Measurements from ENCODE around the gene S100A13.
"Not testable (repeated sequence)": the region's sequence is repeated elsewhere in the genome, so short reads cannot be mapped to it uniquely, and the experiment has no call there.

S100A13 gene

GRCh38 chr1:153598309-153599172 is 28.8 kb downstream of the S100A13 start:
- no peak overlapping the region for H3K27ac ChIP-seq
- TF ChIP-seq CTCF (conservative IDR thresholded peaks at IDR 0.05) (no peak), ZFX (IDR thresholded peaks at IDR 0.05) (no peak)

- no peak overlapping the region for H3K27ac ChIP-seq
- TF ChIP-seq CTCF (conservative IDR thresholded peaks at IDR 0.05) (no peak), ZFX (IDR thresholded peaks at IDR 0.05) (no peak)
Measured at GRCh38 chr1:153597206-153597605, 30.1 kb downstream of the S100A13 start.

- H3K27ac ChIP-seq = no peak overlapping the region
- TF ChIP-seq CTCF (conservative IDR thresholded peaks at IDR 0.05) (no peak), ZFX (IDR thresholded peaks at IDR 0.05) (no peak)
Measured at GRCh38 chr1:153592748-153593147, 34.6 kb downstream of the S100A13 start.

GRCh38 chr1:153588482-153588881 is 38.8 kb downstream of the S100A13 start:
- TF ChIP-seq ZFX (IDR thresholded peaks at IDR 0.05) = no peak
- TF ChIP-seq CTCF (conservative IDR thresholded peaks at IDR 0.05) = no peak
- no peak overlapping the region for H3K27ac ChIP-seq

GRCh38 chr1:153588033-153588432 is 39.3 kb downstream of the S100A13 start:
- H3K27ac ChIP-seq = not testable (repeated sequence)

GRCh38 chr1:153587314-153587713 is 40.0 kb downstream of the S100A13 start:
- TF ChIP-seq CTCF (conservative IDR thresholded peaks at IDR 0.05) = no peak
- no peak for TF ChIP-seq ZFX (IDR thresholded peaks at IDR 0.05)

GRCh38 chr1:153586347-153586746 is 41.0 kb downstream of the S100A13 start:
- no peak overlapping the region for H3K27ac ChIP-seq

More at GRCh38 chr1:153587314-153587713, 40.0 kb downstream of the S100A13 start:
- H3K27ac ChIP-seq = no peak overlapping the region

More at GRCh38 chr1:153586347-153586746, 41.0 kb downstream of the S100A13 start:
- no peak for TF ChIP-seq ZFX (IDR thresholded peaks at IDR 0.05)
- no peak for TF ChIP-seq CTCF (conservative IDR thresholded peaks at IDR 0.05)
